Neural cell (in vitro differentiated cells): Measurements from ENCODE around the gene FRRS1L.

Source experiments
- CTCF ChIP-seq: fragments of 450-650 bp; IDR thresholded peaks from 2 replicates; pipeline ENCODE4 v1.5.1; 2014; ENCODE audit warnings: antibody characterized with exemption, mild to moderate bottlenecking, moderate library complexity; ENCODE audit not compliant: poor library complexity, severe bottlenecking
- RAD21 ChIP-seq: fragments of 450-650 bp; conservative IDR thresholded peaks from 2 replicates; pipeline ENCODE4 v1.6.1; 2014; ENCODE audit warnings: antibody characterized with exemption, mild to moderate bottlenecking, moderate library complexity
- SMC3 ChIP-seq: fragments of 450-650 bp; conservative IDR thresholded peaks from 2 replicates; pipeline ENCODE4 v1.6.1; 2014; ENCODE audit warnings: antibody characterized with exemption, mild to moderate bottlenecking, moderate library complexity; ENCODE audit not compliant: poor library complexity
- TAF1 ChIP-seq: IDR thresholded peaks from 2 replicates; pipeline ENCODE4 v1.6.1; 2012; ENCODE audit warnings: low read depth

GRCh38 chr9:109164042-109164441 lies 3.0 kb downstream of the FRRS1L start:
- TF ChIP-seq RAD21, result no peak
- TF ChIP-seq TAF1, result no peak
- no peak for TF ChIP-seq CTCF
- no peak for TF ChIP-seq SMC3
